MCF 10A (cell line): ENCODE measurements around the gene MATK. TPM values are rescaled to one million over a fixed set of nuclear protein-coding genes. Genes with fewer than 3 reads are reported as not detected.
"Not testable (repeated sequence)": the region's sequence is repeated elsewhere in the genome, so short reads cannot be mapped to it uniquely, and the experiment has no call there.

Experiments used
- BruUV-seq: library from RNA; stranded (reverse); fragments of 400-500 nt; replicated peaks from 2 replicates; lab custom pipeline; 2021; lab: Mats Ljungman, UMichigan
- CTCF ChIA-PET: fragments of 300-600 bp; sonication (Branson Sonifier 250); formaldehyde crosslinking; extraction: SDS; loops from one replicate; lab custom pipeline; 2021; ENCODE audit warnings: antibody characterized with exemption, inconsistent platforms; lab: Yijun Ruan, JAX
- POLR2A ChIA-PET: fragments of 300-600, 350-650 bp; sonication (Branson Sonifier 250); formaldehyde crosslinking; extraction: SDS; loops from one replicate; lab custom pipeline; 2020; ENCODE audit warnings: antibody characterized with exemption, inconsistent platforms; lab: Yijun Ruan, JAX
- DNase-seq: peaks from one replicate; pipeline ENCODE4 v3.0.0-alpha.2; 2018; ENCODE audit not compliant: unreplicated experiment
- H3K27ac Mint-ChIP-seq: one replicate; pipeline ENCODE4 v1.8.0; 2022; ENCODE audit warnings: mild to moderate bottlenecking, low read depth, mixed read lengths; ENCODE audit not compliant: unreplicated experiment
- H3K27me3 Mint-ChIP-seq: one replicate; pipeline ENCODE4 v1.8.0; 2022; ENCODE audit warnings: mixed read lengths; ENCODE audit not compliant: insufficient read depth, unreplicated experiment
- H3K36me3 Mint-ChIP-seq: one replicate; pipeline ENCODE4 v1.8.0; 2022; ENCODE audit warnings: mild to moderate bottlenecking, moderate library complexity, mixed read lengths; ENCODE audit not compliant: insufficient read depth, unreplicated experiment
- H3K4me1 Mint-ChIP-seq: one replicate; pipeline ENCODE4 v1.8.0; 2022; ENCODE audit warnings: mixed read lengths; ENCODE audit not compliant: insufficient read depth, unreplicated experiment
- H3K4me3 Mint-ChIP-seq: one replicate; pipeline ENCODE4 v1.8.0; 2022; ENCODE audit warnings: mild to moderate bottlenecking, moderate library complexity, mixed read lengths; ENCODE audit not compliant: unreplicated experiment
- H3K9me3 Mint-ChIP-seq: one replicate; pipeline ENCODE4 v1.8.0; 2022; ENCODE audit warnings: mixed read lengths; ENCODE audit not compliant: unreplicated experiment
- CTCF ChIP-seq: fragments of 200-600 bp; IDR thresholded peaks from one replicate; pipeline ENCODE4 v1.8.0; 2022; ENCODE audit warnings: antibody characterized with exemption, mild to moderate bottlenecking; ENCODE audit not compliant: unreplicated experiment
- intact Hi-C: fragments of 100-400 bp; cut with micrococcal nuclease; formaldehyde crosslinking; loops from 2 replicates; pipeline ENCODE4 v1.14.1; 2022
- total RNA-seq: library from RNA; stranded (reverse); gene quantifications from 2 replicates; pipeline ENCODE4 v1.2.3, GENCODE V29; 2022

The MATK gene
- total RNA-seq, 1 experiment from 2014 or later, result not detected

- peaks cover 6% of the 10 kb centered on the region for H3K4me1 Mint-ChIP-seq
- CTCF ChIA-PET, result interaction anchor here (0.6 to 2.4 kb wide), 11 partner anchors 8 to 632 kb away, joined by 3 to 11 read pairs (median 4); partner anchors contain the start of gene DAPK3
- TF ChIP-seq CTCF, result peak; percentile 72
- H3K4me3 Mint-ChIP-seq, result peak within 1 kb of the TSS; percentile 92
- DNase-seq, result peak; percentile 93
- POLR2A ChIA-PET, result interaction anchor here (0.6 to 3.5 kb wide), 14 partner anchors 10 to 838 kb away, joined by 3 to 33 read pairs (median 6); partner anchors contain the start of genes CHAF1A, DAPK3, EEF2 and MFSD12
- H3K36me3 Mint-ChIP-seq, result peaks cover 43% of the 10 kb centered on the region
- H3K27me3 Mint-ChIP-seq, result no peaks in the 10 kb centered on the region
- H3K27ac Mint-ChIP-seq, result peak within 1 kb of the TSS; percentile 98
- H3K9me3 Mint-ChIP-seq, result no peaks in the 10 kb centered on the region
- BruUV-seq, result no TSS peak
- intact Hi-C loops, result loop anchor here (10.0 kb wide), 1 partner anchor 63 kb away; no protein-coding TSS in a partner anchor
Measured at GRCh38 chr19:3761382-3762129, 24.6 kb downstream of the MATK start, which contains the start of gene APBA3. Gene APBA3, minus strand, starts transcription at chr19:3761692. Its CDS starts 1,428 bp downstream, at chr19:3760264.

GRCh38 chr19:3760871-3761361, 25.3 kb downstream of the MATK start:
- Mint-ChIP-seq H3K27ac (peak overlapping the region; percentile 98), H3K4me1 (peaks cover 6% of the 10 kb centered on the region), H3K36me3 (peaks cover 38% of the 10 kb centered on the region), H3K4me3 (peak overlapping the region; percentile 92), H3K27me3 (no peaks in the 10 kb centered on the region), H3K9me3 (no peaks in the 10 kb centered on the region)
- peak; percentile 20 for DNase-seq
- intact Hi-C loops, result loop anchor here (10.0 kb wide), 1 partner anchor 64 kb away; no protein-coding TSS in a partner anchor
- TSS peak; percentile 33 for BruUV-seq
- ChIA-PET CTCF (interaction anchor here (0.6 to 1.0 kb wide), 3 partner anchors 13 to 210 kb away, joined by 3 to 4 read pairs (median 3); partner anchors contain the start of gene DAPK3), POLR2A (interaction anchor here (1.1 to 3.5 kb wide), 7 partner anchors 9 to 229 kb away, joined by 5 to 33 read pairs (median 6); partner anchors contain the start of genes DAPK3, MFSD12 and PIP5K1C)
- TF ChIP-seq CTCF, result no peak

GRCh38 chr19:3759482-3760254, 26.5 kb downstream of the MATK start:
- H3K9me3 Mint-ChIP-seq, result no peaks in the 10 kb centered on the region
- no peaks in the 10 kb centered on the region for H3K27me3 Mint-ChIP-seq
- peaks cover 35% of the 10 kb centered on the region for H3K36me3 Mint-ChIP-seq
- ChIA-PET CTCF (interaction anchor here (0.6 kb wide), 1 partner anchor 865 kb away, joined by 4 read pairs; no protein-coding TSS in a partner anchor), POLR2A (interaction anchor here (0.7 kb wide), 1 partner anchor 210 kb away, joined by 3 read pairs; no protein-coding TSS in a partner anchor)
- no peak overlapping the region for H3K4me3 Mint-ChIP-seq
- no peak for DNase-seq
- intact Hi-C loops, result loop anchor here (10.0 kb wide), 1 partner anchor 65 kb away; no protein-coding TSS in a partner anchor
- no TSS peak for BruUV-seq
- H3K4me1 Mint-ChIP-seq, result peaks cover 6% of the 10 kb centered on the region
- H3K27ac Mint-ChIP-seq, result no peak overlapping the region
- no peak for TF ChIP-seq CTCF

- H3K4me3 Mint-ChIP-seq, H3K27ac Mint-ChIP-seq, CTCF ChIA-PET, H3K4me1 Mint-ChIP-seq, DNase-seq, POLR2A ChIA-PET, H3K9me3 Mint-ChIP-seq, BruUV-seq, H3K27me3 Mint-ChIP-seq, intact Hi-C loops: not testable (repeated sequence)
- peaks cover 37% of the 10 kb centered on the region for H3K36me3 Mint-ChIP-seq
Measured at GRCh38 chr19:3758297-3758696, 27.9 kb downstream of the MATK start.

GRCh38 chr19:3757705-3758104, 28.5 kb downstream of the MATK start:
- H3K9me3 Mint-ChIP-seq, BruUV-seq, DNase-seq, CTCF ChIA-PET, H3K27ac Mint-ChIP-seq, POLR2A ChIA-PET, H3K27me3 Mint-ChIP-seq, H3K4me3 Mint-ChIP-seq, H3K4me1 Mint-ChIP-seq, intact Hi-C loops: not testable (repeated sequence)
- H3K36me3 Mint-ChIP-seq, result peaks cover 43% of the 10 kb centered on the region
